GM12873 (cell line): ENCODE data around the gene OR5K3.

Experiments used
- TF ChIP-seq, protein P1 (sequence below): IDR thresholded peaks from 2 replicates; pipeline ENCODE4 v1.5.1; 2012; ENCODE audit warnings: low read depth, mild to moderate bottlenecking, moderate library complexity, low read length, control low read depth; ENCODE audit not compliant: insufficient read depth; ENCODE audit errors: missing control alignments

OR5K3 gene

DNA sequence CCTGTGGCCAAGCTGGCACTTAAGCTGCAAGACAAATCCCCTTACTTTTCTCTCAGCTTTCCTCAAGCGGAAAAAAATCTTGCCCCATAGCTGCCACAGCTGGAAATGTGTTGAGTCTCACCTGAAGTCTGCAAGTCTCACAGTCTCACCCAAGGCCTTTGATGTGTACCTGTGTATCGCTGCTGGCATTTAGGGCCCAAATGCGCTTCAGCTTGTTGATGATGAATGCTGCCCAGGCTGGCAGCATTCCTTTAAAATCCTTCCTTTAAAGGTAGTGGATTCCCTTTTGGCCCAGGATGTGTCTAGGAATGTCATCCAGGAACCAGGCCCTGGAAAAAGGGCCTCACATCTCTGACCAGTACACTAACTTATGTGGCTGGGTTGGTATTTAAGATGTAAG lies 29.8 kb upstream of the OR5K3 start:
- TF ChIP-seq, protein P1, sequence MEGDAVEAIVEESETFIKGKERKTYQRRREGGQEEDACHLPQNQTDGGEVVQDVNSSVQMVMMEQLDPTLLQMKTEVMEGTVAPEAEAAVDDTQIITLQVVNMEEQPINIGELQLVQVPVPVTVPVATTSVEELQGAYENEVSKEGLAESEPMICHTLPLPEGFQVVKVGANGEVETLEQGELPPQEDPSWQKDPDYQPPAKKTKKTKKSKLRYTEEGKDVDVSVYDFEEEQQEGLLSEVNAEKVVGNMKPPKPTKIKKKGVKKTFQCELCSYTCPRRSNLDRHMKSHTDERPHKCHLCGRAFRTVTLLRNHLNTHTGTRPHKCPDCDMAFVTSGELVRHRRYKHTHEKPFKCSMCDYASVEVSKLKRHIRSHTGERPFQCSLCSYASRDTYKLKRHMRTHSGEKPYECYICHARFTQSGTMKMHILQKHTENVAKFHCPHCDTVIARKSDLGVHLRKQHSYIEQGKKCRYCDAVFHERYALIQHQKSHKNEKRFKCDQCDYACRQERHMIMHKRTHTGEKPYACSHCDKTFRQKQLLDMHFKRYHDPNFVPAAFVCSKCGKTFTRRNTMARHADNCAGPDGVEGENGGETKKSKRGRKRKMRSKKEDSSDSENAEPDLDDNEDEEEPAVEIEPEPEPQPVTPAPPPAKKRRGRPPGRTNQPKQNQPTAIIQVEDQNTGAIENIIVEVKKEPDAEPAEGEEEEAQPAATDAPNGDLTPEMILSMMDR = no peak

DNA sequence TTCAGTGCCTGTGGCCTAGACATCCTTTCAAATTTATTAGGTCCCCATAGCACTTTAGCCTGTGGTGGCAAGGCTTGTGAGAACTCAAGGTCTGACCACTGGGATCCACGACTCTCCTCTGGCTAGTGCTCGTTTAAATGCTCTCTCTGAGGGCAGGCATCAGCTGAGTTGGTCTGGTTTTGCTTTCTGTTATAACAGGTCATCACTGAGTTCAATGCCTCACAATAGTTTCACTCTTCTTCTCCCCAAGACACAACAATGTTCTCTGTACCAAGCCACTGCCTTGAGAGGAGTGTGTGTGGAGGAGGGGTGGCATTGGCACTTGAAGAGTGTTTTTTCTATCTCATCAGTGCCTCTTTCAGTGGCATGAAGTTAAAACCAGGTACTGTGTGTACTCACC lies 29.2 kb upstream of the OR5K3 start:
- TF ChIP-seq, protein P1 = no peak

DNA sequence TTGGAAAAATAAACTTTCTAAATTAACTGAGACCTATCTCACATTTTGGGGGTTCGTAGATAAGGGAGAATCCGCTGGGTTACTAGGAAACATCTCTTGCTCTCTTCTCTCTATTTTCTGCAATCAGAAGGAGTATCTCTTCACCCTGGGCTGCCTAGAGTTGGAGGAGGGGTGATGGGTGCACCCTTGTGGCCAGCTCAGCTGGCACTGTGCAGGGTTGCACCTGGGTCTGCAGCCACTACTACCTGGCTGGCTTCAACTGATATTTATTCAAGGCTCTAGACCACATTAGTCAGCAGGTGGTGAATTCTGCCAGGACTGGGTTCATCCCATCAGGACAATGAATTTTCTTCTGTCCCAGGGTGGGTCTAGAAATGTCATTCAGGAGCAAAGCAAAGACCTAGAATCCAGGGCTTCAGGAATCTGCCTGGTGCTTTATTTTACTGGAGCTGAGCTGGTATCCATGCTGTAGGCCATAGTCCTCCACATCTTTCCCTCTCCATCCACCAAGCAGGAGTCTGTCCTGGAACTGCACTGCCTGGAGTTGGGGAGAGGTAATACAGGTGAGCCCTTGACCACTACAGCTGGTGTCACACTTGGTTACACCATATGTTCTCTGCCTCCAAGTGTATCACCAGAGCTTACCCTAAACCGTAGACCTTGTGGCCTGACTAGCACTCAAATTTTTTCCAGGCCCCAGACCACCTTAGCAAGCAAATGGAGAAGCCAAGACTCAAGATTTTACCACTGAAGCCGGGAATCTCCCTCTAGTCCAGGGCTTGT lies 22.8 kb upstream of the OR5K3 start:
- TF ChIP-seq, protein P1 = no peak

DNA sequence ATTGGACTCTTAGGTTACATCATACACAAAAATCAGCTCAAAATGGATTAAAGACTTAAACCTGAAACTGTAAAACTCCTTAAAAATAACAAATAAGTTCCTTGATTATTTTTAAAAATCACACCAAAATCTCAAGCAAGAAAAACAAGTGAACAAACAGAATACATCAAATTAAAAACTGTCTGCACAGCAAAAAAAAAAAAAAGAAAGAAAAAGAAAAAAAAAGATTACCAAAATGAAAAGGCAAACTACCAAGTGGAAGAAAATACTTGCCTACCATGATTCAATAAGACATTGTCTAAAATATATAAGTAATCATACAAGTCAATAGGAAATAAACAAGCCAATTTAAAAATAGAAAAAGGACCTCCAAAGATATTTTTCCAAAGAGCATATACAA lies 19.3 kb upstream of the OR5K3 start:
- TF ChIP-seq, protein P1 = no peak

DNA sequence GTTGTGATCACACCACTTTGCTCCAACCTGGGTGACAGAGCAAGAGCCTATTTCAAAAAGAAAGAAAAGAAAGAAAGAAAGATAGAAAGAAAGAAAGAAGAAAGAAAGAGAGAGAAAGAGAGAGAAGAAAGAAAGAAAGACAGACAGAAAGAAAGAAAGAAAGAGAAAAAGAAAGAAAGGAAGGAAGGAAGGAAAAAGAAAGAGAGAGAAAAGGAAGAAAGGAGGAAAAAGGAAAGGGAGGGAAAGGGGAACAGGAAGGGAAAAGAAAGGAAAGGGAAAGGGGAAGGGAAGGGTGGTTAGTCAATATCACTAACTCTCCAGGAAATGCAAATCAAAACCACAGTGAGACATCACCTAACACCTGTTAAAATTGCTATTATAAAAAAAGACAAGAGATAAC lies 18.6 kb upstream of the OR5K3 start:
- TF ChIP-seq, protein P1 = no peak

- TF ChIP-seq, protein P1 = no peak
Observed at GRCh38 chr3:98372445-98372844, 18.0 kb upstream of the OR5K3 start.

GRCh38 chr3:98376631-98377030 lies 13.8 kb upstream of the OR5K3 start:
- TF ChIP-seq, protein P1 = no peak

GRCh38 chr3:98388147-98388546 lies 2.3 kb upstream of the OR5K3 start:
- TF ChIP-seq, protein P1 = no peak
